H1 (cell line): Measurements from ENCODE around the gene NADK. TPM values are rescaled to one million over a fixed set of nuclear protein-coding genes. Genes with fewer than 3 reads are reported as not detected.

Source experiments
- BRCA1 ChIP-seq: IDR thresholded peaks from 2 replicates; pipeline ENCODE4 v1.6.1; 2012; ENCODE audit warnings: low read depth, low read length, improper control_type of control experiment
- CBX5 ChIP-seq: fragments of 300-800, 300-1000 bp; sonication (generic); IDR thresholded peaks from 2 replicates; pipeline ENCODE4 v1.7.1; 2016; ENCODE audit warnings: antibody characterized with exemption, low read length, low read depth
- CEBPB ChIP-seq: IDR thresholded peaks from 2 replicates; pipeline ENCODE4 v1.6.1; 2012; ENCODE audit warnings: low read depth, low read length
- CREB1 ChIP-seq: IDR thresholded peaks from 2 replicates; pipeline ENCODE4 v1.6.1; 2012; ENCODE audit warnings: inconsistent platforms
- GABPA ChIP-seq: IDR thresholded peaks from 2 replicates; pipeline ENCODE4 v1.6.1; 2011; ENCODE audit warnings: mild to moderate bottlenecking, low read length, moderate library complexity, borderline replicate concordance; ENCODE audit not compliant: insufficient read depth
- HDAC2 ChIP-seq, 2 experiments: fragments of 300-600 bp in 1 of 2; sonication (generic) in 1 of 2; IDR thresholded peaks; 2 replicates each; pipeline ENCODE4 v1.6.1; 2011 to 2012; ENCODE audit warnings: low read depth in 2 of 2, low read length in 2 of 2, mild to moderate bottlenecking in 2 of 2, moderate library complexity in 2 of 2, borderline replicate concordance in 1 of 2, inconsistent platforms in 1 of 2
- JUN ChIP-seq: IDR thresholded peaks from 2 replicates; pipeline ENCODE4 v1.6.1; 2011; ENCODE audit warnings: low read depth, mild to moderate bottlenecking, improper control_type of control experiment, low read length
- KDM4A ChIP-seq: IDR thresholded peaks from one replicate; pipeline ENCODE4 v1.7.1; 2012; ENCODE audit warnings: low read depth, mild to moderate bottlenecking, moderate library complexity, low read length, inconsistent platforms; ENCODE audit not compliant: severe bottlenecking
- RAD21 ChIP-seq, 2 experiments: IDR thresholded peaks in 1 of 2; conservative IDR thresholded peaks in 1 of 2; 2 replicates each; pipeline ENCODE4 v1.6.1; 2011; ENCODE audit warnings: low read depth in 2 of 2, low read length in 2 of 2, improper control_type of control experiment in 1 of 2, inconsistent platforms in 1 of 2, mild to moderate bottlenecking in 1 of 2, moderate library complexity in 1 of 2
- RFX5 ChIP-seq: IDR thresholded peaks from 2 replicates; pipeline ENCODE4 v1.6.1; 2011; ENCODE audit warnings: low read depth, low read length, improper control_type of control experiment, borderline replicate concordance
- SIN3A ChIP-seq, 2 experiments: IDR thresholded peaks in 1 of 2; conservative IDR thresholded peaks in 1 of 2; 2 replicates each; pipeline ENCODE4 v1.6.1; 2011 to 2012; ENCODE audit warnings: low read length in 2 of 2, improper control_type of control experiment in 1 of 2, low read depth in 1 of 2, mild to moderate bottlenecking in 1 of 2
- SUZ12 ChIP-seq: fragments of 200-600 bp; sonication (generic); IDR thresholded peaks from 2 replicates; pipeline ENCODE4 v1.6.1; 2012; ENCODE audit warnings: mild to moderate bottlenecking, inconsistent platforms, low read length, moderate library complexity, mixed read lengths
- TAF1 ChIP-seq: IDR thresholded peaks from 2 replicates; pipeline ENCODE4 v1.6.1; 2011; ENCODE audit warnings: mild to moderate bottlenecking, low read depth, low read length
- TBP ChIP-seq: IDR thresholded peaks from 2 replicates; pipeline ENCODE4 v1.6.1; 2011; ENCODE audit warnings: low read depth, low read length, improper control_type of control experiment
- TCF12 ChIP-seq: IDR thresholded peaks from 2 replicates; pipeline ENCODE4 v1.6.1; 2011; ENCODE audit warnings: low read depth, mild to moderate bottlenecking, low read length
- TEAD4 ChIP-seq: IDR thresholded peaks from 2 replicates; pipeline ENCODE4 v1.6.1; 2012; ENCODE audit warnings: low read depth, low read length, inconsistent platforms, mixed read lengths
- YY1 ChIP-seq: IDR thresholded peaks from 2 replicates; pipeline ENCODE4 v1.6.1; 2011; ENCODE audit warnings: low read depth, mild to moderate bottlenecking, low read length
- polyA plus RNA-seq, 7 experiments: library from polyadenylated mRNA; depleted of rRNA in 3 of 7; stranded (reverse) in 5 of 7; unstranded in 2 of 7; fragments of >200 nt in 5 of 7; fragments of 200-250 nt in 2 of 7; gene quantifications; 1 replicate in 5 of 7; 2 replicates in 1 of 7; 4 replicates in 1 of 7; pipeline versions ENCODE4 v1.2.1 to v1.2.3, GENCODE V29; 2011 to 2013; ENCODE audit warnings: missing spikeins in 2 of 7, mixed read lengths in 2 of 7
- total RNA-seq: library from RNA; stranded (reverse); fragmentation: NEBNext Ultra II Directional; extraction: Animal tissue kit (Norgen Biotek cat#: 25700); gene quantifications from 2 replicates; pipeline ENCODE4 v1.2.1, GENCODE V29; 2021
- TF ChIP-seq, protein P1 (sequence below): IDR thresholded peaks from 2 replicates; pipeline ENCODE4 v1.6.1; 2012; ENCODE audit warnings: inconsistent platforms
- TF ChIP-seq, protein P2 (sequence below): IDR thresholded peaks from 2 replicates; pipeline ENCODE4 v1.6.1; 2011; ENCODE audit warnings: low read depth, mild to moderate bottlenecking, low read length; ENCODE audit not compliant: insufficient read depth
- TF ChIP-seq, protein P3 (sequence below), 3 experiments: IDR thresholded peaks; 1 replicate in 2 of 3; 2 replicates in 1 of 3; pipeline versions ENCODE4 v1.5.1 to v1.6.1; 2011; ENCODE audit warnings: low read length in 3 of 3, mild to moderate bottlenecking in 3 of 3, inconsistent platforms in 2 of 3, low read depth in 1 of 3, moderate library complexity in 1 of 3; ENCODE audit not compliant: insufficient read depth in 1 of 3; ENCODE audit errors: control extremely low read depth in 1 of 3

Gene NADK
- total and polyA plus RNA-seq, 2 of the 8 experiments (the other 6 are each of a cell fraction or from before 2014, with no cell fraction given) = 78.0 to 89.7 TPM

DNA sequence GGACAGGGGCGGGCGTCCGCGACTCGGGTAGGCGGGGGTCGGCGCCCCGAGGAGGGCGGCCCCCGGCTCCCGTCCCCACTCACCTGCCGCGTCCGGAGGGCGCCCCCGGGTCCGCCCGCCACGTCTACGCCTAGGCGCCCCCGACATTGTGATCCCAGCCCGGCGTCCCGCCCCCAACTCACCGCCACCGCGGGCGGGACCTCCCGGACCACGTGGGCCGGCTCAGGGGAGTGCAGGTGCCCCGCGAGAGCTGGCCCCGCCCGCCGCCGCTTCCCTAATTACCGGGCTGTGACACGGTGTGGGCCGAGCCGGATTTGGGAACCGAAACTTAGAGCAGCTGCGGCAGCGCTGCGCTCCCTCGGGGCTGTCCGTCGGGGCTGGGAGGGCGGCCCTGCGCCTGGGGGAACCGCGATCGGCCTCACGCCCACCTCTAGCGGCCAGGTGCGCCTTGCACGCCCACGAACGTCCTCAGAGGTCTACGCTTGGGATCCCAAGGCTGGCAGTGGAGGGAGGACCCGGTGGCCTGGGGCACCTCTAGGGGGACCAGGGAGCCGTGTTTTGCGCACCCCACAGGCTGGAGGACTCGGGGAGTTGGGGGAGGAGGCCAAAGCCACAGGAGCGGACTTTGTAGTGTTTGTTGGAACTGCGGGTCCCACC lies 521 bp upstream of the NADK start (continued):
- peak; percentile 34; the same call in 1 of the 2 replicates for TF ChIP-seq TBP
- peak; percentile 52; the same call in 1 of the 2 replicates for TF ChIP-seq TAF1
- no peak; the same call in 1 of the 2 replicates for TF ChIP-seq SUZ12
- TF ChIP-seq BRCA1 = no peak
- TF ChIP-seq CEBPB = no peak
- no peak for TF ChIP-seq TEAD4
- no peak for TF ChIP-seq YY1
- no peak for TF ChIP-seq CREB1
- no peak for TF ChIP-seq JUN
- TF ChIP-seq KDM4A = no peak
- 0 out of 2 replicates have a peak, but pooled peaks have one; percentile 4 for TF ChIP-seq GABPA
- no peak for TF ChIP-seq RFX5
- TF ChIP-seq, protein P1, sequence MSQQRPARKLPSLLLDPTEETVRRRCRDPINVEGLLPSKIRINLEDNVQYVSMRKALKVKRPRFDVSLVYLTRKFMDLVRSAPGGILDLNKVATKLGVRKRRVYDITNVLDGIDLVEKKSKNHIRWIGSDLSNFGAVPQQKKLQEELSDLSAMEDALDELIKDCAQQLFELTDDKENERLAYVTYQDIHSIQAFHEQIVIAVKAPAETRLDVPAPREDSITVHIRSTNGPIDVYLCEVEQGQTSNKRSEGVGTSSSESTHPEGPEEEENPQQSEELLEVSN = peak; percentile 54; the same call in 1 of the 2 replicates
- TF ChIP-seq, protein P2, sequence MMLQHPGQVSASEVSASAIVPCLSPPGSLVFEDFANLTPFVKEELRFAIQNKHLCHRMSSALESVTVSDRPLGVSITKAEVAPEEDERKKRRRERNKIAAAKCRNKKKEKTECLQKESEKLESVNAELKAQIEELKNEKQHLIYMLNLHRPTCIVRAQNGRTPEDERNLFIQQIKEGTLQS = no peak
- no peak; a peak in 1 of 4 replicates for TF ChIP-seq SIN3A (conservative IDR thresholded peaks at IDR 0.05 in 1 of 2, IDR thresholded peaks at IDR 0.05 in 1 of 2; ENCODE audit: low read depth in 1 of 2, low read length in 2 of 2)
- TF ChIP-seq, protein P3, sequence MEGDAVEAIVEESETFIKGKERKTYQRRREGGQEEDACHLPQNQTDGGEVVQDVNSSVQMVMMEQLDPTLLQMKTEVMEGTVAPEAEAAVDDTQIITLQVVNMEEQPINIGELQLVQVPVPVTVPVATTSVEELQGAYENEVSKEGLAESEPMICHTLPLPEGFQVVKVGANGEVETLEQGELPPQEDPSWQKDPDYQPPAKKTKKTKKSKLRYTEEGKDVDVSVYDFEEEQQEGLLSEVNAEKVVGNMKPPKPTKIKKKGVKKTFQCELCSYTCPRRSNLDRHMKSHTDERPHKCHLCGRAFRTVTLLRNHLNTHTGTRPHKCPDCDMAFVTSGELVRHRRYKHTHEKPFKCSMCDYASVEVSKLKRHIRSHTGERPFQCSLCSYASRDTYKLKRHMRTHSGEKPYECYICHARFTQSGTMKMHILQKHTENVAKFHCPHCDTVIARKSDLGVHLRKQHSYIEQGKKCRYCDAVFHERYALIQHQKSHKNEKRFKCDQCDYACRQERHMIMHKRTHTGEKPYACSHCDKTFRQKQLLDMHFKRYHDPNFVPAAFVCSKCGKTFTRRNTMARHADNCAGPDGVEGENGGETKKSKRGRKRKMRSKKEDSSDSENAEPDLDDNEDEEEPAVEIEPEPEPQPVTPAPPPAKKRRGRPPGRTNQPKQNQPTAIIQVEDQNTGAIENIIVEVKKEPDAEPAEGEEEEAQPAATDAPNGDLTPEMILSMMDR (IDR thresholded peaks at IDR 0.05; ENCODE audit: control extremely low read depth in 1 of 3, insufficient read depth in 1 of 3, low read depth in 1 of 3, low read length in 3 of 3) = peak in 2 of 3 experiments; percentile 27 to 53; a peak in 2 of 4 replicates
- TF ChIP-seq RAD21 (IDR thresholded peaks at IDR 0.05 in 1 of 2, conservative IDR thresholded peaks at IDR 0.05 in 1 of 2; ENCODE audit: low read depth in 2 of 2, low read length in 2 of 2) = peak in 1 of 2 experiments; percentile 33; a peak in 1 of 4 replicates
- TF ChIP-seq TCF12 = no peak; the same call in 1 of the 2 replicates
- TF ChIP-seq HDAC2 (IDR thresholded peaks at IDR 0.05; ENCODE audit: borderline replicate concordance in 1 of 2, low read depth in 2 of 2, low read length in 2 of 2) = no peak
- TF ChIP-seq CBX5 = no peak
